Smooth muscle cell of the brain vasculature (primary cell): ENCODE results near the gene TCF20.

Source experiments
- DNase-seq: peaks from one replicate; pipeline ENCODE4 v3.0.0-alpha.2; 2012; ENCODE audit warnings: low read depth, low spot score

TCF20 gene

DNA sequence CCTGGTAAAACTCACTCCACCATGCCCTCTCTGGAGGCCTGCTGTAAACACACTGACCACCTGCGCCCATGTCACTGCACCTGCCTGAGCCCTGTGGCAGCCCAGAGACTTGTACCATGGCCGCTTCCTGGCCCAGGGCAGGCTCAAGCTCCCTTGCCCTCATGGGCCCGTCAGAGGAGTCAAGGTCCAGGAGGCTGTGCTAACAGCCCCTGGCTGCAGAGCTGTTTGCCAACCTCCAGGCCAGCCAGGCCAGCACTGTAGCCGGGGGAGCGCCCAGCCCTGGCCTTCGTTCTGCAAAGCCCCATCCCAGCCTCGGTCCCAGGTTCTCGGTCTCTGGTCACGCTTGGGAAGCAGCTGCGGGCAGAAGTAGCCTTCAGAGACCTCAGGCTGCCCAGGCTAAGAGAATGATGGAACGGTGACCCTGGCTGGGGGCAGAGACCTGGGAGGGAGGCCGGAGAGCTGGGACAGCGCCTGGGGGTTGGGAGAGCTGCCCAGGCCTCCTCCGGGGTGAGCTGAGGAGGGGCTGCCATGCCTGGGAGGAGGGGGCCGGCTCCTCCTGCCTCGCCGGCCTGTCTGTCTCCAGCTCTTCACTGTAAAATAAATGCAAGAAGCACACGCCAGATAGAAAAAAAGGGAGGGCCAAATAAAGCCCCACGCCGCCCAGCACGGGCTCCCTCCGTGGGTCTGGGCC lies 11.9 kb upstream of the TCF20 start:
- DNase-seq = no peak

DNA sequence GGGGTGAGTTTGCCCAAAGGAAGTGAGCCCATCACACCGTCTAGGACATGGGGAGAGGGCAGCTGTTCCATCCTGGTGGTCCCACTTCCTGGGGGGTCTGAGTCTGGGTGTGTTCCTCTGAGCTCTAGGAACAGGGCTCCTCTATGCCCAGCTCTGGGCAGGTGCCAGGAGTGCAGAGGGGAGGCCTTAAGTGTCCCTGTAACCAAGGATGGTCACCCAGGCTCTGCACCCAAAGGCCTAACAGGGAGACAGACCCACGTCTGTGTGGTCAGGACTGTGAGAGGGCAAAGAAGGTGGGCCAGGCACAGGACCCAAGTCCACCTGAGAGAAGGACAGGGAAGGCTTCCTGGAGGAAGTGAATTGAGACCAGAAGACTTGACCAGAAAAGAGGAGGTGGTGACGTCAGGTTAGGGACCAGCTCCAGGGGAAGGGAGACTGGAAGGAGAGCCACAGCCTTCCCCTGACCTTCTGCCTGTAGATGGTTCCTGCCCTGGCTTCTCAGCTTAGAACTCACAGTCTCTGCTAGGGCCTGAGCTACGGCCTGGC lies 11.3 kb upstream of the TCF20 start:
- no peak for DNase-seq

DNA sequence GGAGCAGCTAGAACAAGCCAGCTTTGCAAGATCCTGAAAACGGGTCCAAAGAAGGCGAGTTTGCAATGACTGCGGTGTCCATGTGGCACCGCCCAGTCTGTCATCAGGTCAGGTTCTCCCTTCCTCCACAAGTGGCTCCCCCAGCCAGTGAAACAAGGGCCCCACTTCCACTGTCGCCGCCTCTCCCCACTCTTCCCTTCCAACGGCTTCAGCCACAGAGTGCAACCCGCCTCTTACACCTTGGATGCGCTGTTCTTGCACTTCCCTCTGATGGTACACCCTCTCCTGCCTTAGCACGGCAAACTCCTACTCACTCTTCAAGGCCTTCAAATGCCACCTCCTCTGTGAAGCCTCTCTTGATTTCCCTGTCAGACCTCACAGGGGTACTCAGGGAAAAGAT lies 10.8 kb upstream of the TCF20 start:
- DNase-seq = no peak

- no peak for DNase-seq
These were observed 10.4 kb upstream of the TCF20 start for GRCh38 chr22:42280836-42281235.

DNA sequence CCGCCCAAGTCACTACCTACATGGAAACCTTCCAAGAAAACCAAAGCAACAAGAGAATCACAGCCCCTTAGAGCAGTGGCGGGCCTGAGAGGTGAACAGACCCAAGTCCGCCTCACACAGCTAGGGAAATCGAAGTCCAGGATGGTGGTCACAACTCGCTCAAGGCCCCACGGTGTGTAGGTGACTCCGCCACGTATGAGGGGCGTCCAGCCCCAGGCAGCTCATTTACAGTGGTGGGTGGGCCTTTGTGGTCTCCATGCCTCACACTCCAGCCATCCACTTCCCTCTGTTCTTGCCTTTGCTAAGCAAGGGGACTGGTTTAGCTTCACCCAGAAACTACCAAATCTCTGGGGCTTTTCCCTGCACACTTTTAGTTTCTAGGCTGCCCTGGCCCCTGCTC lies 9.7 kb upstream of the TCF20 start:
- DNase-seq = no peak

- no peak for DNase-seq
These were observed 9.1 kb upstream of the TCF20 start for GRCh38 chr22:42279425-42280020.

- no peak for DNase-seq
These were observed 7.7 kb upstream of the TCF20 start for GRCh38 chr22:42277988-42278776.

- no peak for DNase-seq
These were observed 6.8 kb upstream of the TCF20 start for GRCh38 chr22:42277232-42277753.

GRCh38 chr22:42275970-42276369 lies 5.5 kb upstream of the TCF20 start:
- DNase-seq = no peak

DNA sequence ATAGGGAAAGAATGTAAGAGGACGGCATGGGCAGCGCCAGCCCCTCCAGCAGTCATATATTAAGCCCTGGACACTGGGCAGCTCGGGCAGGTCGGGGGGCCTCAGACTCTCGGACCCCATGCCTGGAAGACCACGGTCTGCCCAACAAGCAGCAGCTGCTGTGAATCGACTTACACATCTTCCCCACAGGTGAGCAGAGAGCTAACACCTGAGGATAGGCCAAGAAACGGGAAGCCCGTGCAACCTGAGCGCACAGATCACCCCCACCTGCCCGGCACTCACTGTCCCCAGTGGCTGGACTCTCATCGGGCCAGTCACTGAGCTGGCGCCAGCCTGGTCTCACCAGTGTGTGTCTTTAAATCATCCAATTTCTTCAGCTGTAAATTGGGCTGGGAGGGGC lies 4.7 kb upstream of the TCF20 start:
- DNase-seq = no peak

DNA sequence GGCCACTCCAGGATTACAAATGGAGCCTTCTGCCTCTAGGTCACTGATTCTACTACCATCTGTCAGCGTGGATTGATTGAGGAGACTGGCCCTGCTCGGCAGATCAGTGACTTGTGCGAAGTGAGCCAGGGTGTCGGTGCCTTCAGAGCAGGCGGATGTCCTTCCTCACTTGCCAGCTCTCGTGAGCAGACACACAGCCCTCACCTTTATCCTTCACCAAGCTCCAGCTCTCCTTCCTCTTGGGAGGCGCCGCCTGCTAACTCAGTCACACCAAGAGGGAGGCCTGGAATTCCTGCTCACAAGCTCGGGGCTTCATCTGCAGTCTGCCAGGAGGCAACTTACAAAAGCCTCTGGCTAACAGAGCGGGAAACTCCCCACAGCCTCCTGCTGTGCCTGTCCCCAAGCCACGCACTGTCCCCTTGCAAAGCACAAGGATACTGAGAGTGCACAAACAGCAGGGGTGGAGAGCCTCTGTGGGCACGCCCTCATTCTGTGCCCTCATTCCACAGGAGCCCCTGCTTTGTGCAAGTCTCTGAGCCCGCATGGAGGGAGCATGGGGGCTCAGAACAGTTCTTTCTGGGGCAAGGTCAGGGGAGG lies 3.5 kb upstream of the TCF20 start:
- DNase-seq = no peak

DNA sequence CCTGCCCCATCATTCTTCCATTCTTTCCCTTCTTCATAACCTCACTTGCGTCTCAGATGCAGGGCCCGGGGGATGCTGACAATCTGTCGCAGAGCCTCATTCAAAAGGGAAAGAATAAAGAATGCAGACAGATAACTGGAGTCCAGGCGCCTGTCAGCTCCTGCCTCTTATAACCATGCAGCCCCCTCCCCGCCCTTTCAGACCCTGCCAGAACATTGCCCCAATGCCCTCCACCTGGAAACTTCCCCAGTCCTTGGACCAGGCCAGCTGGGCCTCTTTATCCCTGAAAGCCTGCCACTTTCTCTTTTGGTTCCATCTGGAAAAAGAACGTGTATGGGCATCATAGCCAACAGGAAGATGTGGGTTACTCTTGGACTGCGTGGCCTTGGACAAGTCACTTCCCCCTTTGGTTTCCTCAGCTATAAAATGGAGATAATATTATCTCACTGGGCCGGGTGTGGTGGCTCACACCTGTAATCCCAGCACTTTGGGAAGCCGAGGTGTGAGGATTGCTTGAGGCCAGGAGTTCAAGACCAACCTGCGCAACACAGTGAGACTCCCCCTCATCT lies 2.1 kb upstream of the TCF20 start:
- DNase-seq = no peak

GRCh38 chr22:42271906-42272305 lies 1.5 kb upstream of the TCF20 start:
- DNase-seq = no peak

DNA sequence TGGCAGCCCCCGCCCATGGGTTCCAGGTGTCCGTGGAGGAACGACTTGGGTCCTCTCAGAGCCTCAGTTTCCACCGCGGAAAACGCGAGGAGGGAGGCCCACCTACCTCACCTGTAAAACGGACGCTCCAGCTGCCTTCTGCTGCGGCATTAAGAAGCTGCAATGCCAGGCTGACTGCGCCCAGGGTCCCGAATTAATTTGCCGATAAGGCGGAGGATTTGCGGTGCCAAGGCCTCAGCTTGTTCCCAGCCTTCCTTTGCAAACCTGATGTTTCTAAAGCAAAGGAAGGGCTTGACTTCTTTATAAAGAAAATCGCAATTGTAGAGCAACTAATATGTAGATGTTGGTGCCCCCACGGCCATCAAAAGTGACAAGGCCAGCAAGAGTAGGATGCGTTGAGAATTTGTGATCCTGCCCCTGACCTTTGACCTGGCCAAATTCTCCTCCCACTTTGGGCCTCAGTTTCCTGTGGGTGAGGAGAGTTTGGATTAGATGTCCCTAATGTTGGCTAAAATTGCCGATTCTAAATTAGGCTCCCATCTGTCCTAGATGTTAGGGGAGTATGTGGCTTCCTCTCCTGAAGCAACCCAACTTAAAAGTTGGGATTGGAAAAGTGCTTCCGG lies 849 bp upstream of the TCF20 start:
- no peak for DNase-seq

GRCh38 chr22:42270176-42270509 lies 310 bp downstream of the TCF20 start:
- no peak for DNase-seq

DNA sequence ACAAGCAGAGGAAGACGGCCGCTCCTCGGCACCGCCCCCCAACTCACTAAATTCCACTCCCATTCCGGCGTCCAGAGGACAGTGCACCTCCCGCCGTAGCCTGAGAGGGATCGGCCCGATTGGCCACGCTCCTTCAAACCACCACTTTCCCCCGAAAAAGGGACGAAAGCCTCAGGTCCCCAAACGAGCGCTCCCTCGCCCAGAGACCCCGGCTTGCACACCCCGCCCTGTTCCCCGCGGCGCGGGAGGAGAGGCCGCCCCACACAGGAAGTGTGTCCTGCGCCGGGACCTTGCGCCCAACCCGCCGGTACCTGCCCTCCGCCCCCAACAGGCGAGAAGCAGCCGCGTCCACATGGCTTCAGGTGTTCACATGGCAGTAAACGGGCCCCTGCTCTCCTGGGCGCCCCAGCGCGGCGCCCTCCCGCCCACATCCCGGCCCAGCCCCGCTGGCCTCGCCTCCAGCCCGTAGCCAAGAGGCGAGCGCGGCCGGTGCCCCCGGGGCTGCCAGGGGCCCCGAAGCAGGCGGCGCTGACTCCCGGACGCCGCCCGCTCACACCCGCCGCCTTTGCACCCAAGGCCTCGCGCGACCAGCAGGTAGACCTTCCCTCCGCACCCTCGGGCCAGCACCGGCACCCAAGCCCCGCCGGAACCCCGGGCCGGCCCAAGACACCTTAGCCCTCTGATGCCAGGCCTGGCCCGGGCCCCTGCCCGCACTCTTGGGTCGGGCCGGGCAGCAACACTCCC lies 849 bp downstream of the TCF20 start:
- DNase-seq = no peak

GRCh38 chr22:42268852-42269410 lies 1.5 kb downstream of the TCF20 start:
- DNase-seq = no peak

GRCh38 chr22:42265321-42265720 lies 5.1 kb downstream of the TCF20 start:
- no peak for DNase-seq

DNA sequence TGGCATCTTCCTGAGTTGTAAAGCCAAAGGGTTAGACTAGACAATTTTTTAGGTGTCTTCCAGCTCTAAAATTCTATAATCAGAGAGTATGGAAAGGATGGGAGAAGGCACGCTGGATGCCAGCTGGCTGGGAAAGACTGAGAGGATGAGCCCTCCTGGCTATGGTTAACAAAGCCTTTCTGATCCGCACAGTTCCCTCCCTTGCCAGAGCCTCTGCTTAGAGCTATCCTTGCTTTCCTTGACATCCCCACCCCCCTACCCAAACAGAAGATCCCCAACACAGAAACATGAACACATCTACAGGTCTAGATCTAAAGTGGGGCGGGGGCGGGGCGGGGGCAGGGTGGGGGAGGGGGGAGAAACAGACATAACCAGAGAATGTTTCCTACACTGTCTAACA lies 6.5 kb downstream of the TCF20 start:
- no peak for DNase-seq

GRCh38 chr22:42262964-42263363 lies 7.5 kb downstream of the TCF20 start:
- no peak for DNase-seq
